Activated CD4-positive, alpha-beta T cell treated with anti-CD3 and anti-CD28 coated beads, Interleukin-2, amount 50 U/mL, for 4 hours (primary cell): ENCODE results near the gene PLA2G4B.
A peak's percentile ranks its signal among the peaks of the same experiment; 100 is the strongest.

Experiments
- DNase-seq, 2 experiments: peaks; one replicate each; pipeline ENCODE4 v3.0.0-alpha.2; 2020

PLA2G4B gene

DNA sequence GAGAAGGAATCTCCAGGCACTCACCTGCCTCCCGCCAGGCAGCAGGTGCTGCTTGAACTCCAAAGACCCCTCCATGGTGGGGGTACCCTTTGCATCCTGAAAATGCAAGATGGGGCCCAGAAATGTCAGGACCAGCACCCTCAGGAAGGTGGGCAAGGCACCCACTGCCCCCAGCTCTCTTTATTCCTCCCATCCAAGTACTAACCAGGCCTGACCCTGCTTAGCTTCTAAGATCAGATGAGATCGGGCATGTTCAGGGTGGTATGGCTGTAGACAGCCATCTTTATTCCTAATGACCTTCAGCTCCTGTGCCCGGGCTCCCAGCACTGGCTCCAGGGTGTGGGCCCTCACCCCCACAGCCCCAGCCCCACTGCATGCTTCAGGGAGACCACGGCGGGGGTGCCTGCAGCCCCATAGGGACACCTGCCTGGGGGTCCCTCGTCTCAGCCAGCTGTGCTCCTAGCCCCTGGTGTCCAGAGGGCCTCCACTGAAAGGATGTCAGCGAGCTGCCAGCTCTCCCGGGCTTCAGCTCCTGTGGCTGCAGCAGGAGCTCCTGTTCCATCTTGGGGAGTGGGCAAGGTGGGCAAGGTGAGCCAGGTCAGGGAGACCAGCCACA is 13.2 kb downstream of the PLA2G4B start:
- no peak for DNase-seq

DNA sequence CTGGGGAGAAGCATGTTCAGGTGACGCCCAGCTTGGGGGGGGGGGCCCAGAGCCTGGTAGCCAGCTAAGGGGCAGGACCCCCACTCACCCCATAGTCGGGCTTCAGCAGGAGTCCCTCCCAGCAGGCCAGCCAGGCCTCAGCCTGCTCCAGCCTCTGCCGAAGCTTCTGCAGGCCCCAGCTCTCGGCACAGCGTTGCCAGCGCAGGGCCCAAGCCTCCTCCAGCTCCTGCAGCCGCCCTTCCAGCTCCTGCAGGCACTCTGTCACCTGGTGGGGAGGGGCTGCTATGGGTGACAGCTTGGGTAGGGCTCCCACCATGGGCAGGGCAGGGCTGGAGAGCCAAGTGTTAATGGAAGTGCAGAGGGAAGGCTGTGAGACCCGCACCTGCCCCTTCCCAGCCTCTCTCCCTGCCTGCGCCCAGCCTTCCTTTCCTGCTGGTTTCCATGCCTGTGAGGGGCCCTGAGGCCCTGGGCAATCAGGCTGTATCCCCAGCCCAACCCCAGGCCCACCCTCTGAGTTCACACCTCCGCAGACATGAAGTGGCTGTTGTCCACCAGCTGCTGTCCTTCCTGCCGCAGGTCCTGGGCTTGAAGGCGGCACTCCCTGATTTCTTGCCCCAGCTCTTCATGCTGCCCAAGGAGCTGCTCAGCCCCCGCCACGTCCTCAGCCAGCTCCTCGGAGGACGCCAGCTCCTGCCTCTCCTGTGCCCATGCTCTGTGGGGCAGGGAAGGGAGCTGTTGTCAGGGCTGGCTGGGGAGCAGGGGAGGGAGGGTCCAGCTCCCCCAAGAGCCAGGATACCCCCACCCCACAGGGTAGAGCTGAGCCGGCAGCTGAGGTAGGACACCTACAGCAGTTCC is 14.3 kb downstream of the PLA2G4B start:
- DNase-seq = no peak

GRCh38 chr15:41853831-41854230 is 15.2 kb downstream of the PLA2G4B start:
- no peak for DNase-seq

DNA sequence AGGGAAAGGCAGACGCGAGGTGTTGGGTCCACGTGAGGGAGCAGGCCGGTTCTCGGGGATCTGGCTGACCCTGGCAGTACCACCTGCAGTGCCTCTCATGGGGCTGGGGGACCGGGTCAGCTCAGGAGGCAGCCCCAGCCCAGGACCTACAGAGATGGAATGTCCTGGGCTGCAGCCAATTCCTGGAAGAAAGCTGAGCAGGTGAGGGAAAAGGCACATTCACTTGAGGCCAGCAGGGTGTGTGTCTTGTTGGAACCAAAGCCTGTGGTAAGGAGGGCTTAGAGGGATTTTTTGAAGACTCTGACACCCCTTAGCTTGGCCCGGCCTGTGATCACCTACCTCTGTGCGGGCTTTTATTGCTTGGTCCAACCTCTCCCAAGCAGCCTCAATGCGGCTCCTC is 15.8 kb downstream of the PLA2G4B start:
- no peak for DNase-seq

DNA sequence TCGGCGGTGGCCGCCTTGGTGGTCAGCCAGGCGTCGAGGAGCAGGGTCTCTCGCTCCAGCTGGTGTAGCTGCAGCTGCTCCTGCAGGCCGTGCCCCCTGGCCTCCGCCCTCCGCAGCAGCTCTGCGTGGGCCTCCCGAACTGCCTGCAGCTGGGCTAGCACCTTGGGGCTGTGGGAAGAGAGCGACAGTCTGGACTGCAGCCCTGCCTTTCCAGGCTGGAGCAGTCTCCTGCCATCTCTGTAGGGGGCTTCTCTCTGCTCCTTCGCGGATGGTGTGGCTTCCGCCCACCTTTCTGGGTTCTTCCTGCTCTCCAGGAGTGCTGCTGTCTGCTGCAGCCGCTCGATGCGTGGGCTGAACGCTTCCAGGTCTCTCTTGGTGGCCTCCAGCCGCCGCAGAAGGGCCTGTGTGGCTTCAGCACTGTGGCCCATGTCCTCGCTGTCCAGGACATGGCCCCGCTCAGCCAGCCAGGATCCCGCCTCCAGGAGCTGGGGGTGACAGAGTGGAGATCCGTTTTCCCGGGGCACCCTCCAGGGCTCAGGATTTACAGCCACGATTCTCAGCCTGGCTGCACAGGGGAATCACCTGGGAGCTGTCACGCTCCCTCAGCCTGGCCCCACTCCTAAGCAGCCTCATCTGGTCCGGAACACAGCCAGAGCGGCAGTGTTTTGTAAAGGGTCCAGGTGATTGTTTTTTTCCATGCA is 16.8 kb downstream of the PLA2G4B start:
- no peak for DNase-seq

DNA sequence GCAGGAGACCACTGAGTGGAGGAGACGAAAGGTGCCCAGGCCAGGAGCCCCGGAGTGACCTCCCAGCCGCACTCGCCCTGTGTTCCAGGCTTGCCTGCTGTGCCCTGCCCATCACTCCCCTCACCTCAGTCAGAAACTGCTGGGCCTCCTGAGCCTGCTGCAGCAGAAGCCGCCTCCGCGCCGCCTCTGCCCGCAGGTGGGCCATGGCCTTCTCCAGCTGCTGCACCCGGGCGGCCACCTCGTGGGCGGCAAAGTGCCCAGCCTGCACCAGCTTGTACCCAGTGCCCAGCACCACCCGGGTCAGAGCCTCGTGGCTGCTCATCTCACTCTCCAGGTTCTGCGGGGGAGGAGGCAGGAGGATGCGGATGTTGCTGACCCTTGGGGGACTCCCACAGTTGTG is 17.6 kb downstream of the PLA2G4B start:
- no peak for DNase-seq

DNA sequence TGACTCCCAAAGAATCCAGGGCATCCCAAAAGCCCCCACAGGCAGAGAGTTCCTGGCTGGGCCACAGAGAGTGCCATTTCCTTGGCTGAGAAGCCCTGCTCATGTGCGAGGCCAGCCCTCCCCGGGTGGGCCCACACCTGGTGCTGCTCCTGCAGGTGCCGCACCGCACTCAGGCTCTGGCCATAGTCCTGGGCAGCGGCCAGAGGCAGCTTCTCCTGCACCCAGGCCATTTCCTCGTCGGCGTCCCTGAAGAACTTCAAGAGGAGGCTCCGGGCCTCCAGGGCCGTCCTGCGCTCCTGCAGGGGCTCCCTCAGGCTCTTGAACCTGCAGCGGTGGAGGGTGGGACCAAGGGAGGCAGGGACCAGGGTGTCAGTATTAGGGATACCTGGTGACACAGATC is 18.1 kb downstream of the PLA2G4B start:
- DNase-seq = no peak

GRCh38 chr15:41857316-41857715 is 18.7 kb downstream of the PLA2G4B start:
- no peak for DNase-seq

DNA sequence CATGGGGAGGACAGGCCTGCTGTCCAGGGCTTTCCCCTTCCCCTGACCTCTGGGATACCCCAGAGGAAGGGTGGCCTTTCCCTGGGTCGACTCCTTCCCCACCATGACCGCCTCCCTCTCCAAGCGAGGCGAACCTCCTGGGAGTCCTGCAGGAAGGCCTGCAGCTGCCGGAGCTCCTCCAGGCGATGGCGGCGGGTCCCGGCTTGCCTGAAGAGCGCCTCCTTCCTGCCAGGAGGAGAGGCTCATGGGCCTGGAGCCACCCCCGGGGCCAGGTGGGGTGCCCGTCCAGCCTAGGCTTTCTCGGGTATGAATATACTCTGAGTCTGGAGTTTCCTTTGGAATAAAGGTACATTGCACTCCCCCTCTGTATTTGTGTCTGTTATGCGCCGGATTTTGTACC is 20.1 kb downstream of the PLA2G4B start:
- no peak for DNase-seq

DNA sequence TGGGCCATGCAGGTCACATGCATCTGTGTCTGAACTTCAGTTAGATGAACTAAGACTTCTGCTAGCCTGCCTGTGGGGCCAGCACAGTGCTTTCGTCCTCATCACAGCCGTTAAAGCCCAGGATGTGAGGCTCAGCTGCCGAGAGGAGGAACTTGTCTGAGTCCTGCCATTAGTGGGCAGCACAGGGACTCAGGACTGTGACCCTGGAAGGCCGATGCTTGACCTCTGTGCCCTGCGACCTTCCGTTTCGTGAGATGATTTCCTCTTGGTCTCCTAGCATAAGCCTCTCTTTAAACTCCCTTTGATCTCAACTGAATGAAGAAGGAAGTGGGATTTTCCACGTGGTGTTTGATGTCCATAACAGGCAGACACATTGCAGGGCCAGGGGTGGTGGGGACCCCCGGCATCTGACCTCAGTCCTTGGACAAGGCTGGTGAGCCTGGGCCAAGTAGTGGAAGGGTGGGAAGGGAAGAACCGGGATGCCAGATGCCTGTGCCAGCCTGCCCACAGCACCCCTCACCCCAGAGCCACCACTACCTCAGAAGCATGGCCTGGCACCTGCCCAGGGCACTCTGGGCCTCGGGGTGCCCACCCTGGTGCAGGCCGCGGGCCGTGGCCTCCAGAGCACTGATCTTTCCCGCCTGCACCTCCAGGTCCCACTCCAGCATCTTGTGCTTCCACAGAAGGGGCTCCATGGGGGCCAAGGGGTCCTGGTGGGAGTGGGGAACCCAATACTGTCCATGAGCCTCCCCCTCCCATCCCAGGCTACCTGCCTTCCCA is 21.6 kb downstream of the PLA2G4B start:
- no peak for DNase-seq

DNA sequence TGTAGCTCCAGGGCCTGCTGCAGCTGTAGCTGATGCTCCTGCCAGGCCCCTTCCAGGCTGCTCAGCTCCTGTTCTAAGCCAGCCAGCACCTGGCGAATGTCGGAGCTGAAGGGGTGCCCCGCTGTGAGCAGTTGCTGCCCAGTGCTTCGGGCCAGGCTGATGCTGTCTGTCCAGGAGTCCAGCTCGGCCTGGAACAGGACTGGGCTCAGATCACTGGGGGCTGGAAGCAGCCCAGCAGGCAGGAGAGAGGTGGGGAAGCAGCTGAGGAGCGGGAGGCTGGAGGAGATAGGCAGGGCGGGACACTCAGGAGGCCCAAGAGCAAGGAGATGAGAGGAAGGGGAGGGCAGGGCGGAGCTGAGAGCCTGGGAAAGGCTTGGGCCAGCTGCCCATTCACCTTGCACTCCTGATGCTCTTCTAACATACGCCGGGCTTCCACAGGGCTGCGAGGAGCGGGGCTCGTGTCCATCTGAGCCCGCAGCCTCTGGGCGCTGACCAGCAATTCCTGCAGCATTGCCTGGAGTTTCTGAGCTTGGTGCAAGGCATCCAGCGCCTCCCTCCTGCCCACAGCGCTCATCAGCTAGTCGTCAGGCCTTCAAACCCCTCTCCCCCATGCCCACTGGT is 23.2 kb downstream of the PLA2G4B start:
- no peak for DNase-seq

DNA sequence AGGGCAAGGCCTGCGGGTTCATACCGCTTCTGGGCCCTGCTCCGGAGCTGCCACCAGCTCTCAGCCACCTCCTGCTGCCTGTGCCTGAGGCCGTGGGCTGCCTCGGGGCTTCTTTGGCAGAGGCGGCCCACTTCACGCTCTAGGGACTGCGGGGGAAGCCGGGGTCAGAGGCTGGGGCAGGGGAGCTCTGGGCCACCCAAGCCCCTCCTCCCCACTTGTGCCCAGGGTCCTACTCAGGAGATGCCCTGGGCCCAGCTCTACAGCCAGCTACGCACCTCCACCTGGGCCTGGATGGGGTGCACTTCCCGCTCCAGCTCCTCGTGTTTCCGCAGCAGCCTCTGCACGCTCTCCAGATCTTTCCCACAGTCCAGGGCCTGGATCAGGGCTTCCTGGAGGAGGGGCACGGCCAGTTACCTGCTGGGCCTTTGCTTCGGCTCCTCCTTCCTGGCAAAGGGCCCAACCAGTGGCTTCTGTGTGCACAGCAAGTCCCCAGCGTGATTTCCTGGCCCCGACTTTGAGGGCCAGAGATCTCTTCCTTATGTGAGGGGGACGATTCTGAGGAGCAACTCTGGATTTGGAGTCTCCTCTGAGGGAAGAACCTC is 24.0 kb downstream of the PLA2G4B start:
- no peak for DNase-seq

GRCh38 chr15:41865490-41866055 is 26.9 kb downstream of the PLA2G4B start:
- no peak for DNase-seq

DNA sequence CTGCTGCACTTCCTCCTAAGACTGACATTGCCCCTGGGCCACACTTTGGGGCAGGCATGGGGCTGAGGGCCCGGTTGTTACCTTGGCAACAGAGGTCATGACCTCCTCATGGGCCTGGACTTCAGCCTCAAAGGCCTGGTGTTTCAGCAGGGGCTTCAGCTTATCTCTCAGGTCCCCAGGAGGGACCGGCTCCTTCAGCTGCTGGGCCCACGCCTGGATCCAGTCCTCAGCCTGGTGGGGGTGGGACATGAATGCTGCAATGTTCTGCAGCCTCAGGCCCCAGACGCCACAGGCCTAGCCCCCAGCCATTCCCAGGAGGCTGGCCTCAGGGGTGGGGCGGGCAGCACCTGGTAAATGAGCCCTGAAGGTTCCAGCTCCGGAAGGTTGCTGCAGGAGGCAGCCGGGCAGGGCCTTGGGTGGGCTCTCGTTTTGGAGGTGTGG is 27.6 kb downstream of the PLA2G4B start:
- no peak for DNase-seq

DNA sequence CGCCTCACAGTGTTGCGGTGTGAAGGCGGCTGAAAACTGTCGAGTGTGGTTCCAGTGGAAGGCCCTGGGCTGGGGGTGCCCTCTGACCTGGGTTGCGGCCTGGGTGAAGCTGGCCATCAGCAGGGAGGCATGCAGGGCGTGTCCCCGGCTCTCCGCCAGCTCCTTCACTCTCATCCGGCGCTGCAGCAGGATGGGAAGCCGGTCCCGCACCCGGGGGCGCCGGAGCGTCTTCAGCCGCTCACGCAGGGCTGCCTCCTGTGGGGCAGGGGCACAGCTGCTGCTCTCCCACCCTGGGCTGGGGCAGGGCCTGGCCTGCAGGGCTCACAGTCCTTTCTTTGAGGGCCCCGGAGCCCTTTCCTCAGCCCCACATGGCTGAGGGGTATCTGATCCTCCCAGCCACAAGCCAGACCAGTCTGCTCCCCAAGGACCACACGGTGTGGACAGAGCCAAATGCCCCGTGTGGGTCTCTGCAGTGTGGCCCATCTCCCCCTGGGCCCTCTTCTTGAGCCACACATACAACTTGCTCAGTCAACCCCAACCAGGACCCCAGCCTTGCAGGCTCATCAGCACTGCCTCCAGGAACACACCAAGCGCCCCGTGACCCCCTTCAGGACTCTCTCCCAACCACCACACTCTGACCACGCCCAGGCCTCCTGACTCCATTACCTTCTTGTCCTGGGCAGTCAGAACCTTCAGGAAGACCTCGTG is 28.4 kb downstream of the PLA2G4B start:
- DNase-seq = no peak

GRCh38 chr15:41868321-41868720 is 29.7 kb downstream of the PLA2G4B start:
- DNase-seq = no peak

- DNase-seq = no peak
Measured at GRCh38 chr15:41869770-41870688, 31.4 kb downstream of the PLA2G4B start.

DNA sequence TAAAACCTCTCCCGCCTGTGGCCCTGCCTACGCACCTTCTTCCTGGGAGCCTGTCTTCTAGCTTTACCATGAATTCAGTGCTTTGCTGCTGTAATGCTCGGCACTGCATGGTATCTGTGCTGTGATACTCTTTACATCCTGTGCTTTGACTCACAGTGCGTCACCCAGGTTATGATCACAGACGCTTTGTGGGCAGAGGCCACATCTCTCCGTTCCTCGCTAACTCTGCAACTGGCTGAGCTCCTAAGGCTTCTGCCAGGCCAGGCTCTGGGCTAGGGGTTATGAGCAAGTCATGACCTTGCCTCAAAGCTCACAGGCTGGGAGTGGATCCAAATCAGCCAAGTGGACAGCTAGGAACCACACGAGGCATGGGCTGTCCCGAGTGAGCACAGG is 32.0 kb downstream of the PLA2G4B start:
- DNase-seq = peak; percentile 29 to 35

DNA sequence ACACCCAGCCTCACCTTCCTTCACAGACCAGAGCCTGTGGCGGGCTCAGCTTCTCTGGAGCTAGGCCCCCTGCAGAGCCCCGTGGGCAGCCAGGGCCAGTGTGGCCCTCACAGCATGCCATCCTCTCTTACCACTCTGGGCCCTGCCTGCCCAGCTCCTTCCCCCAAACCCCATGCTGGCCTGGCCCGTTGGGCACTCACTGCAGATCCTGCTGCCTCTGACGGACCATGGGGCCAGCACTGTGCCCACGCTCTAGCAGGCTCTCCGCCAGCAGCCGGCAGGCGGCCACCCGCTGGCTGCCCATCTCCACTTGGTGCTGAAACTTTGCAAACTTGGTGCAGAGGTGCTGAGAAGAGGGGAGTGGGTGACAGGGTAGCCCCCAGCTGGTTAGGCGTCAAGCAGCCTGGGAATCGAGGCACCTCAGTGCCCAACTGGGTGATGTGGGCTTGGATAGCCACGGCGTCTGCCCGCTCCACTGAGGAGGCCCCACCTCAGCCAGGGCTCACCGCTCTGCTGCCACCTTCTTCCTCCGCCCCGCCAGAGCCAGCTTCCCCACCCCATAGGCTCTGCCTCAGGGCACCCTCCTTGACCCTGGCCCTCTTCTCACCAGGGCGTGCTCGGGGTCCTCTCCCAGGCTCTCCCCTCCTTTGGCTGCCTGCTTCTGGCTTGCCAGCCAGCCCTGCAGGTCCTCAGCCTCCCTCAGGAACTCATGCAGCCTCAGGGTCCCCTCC is 32.7 kb downstream of the PLA2G4B start:
- no peak for DNase-seq
